Brain microvascular endothelial cell (primary cell): ENCODE data around the gene KCNIP4.

Experiments
- DNase-seq: peaks from one replicate; pipeline ENCODE4 v3.0.0-alpha.2; 2020
- H3K27ac ChIP-seq: fragments of 250-450 bp; sonication (Bioruptor Pico); 2 replicates; pipeline ENCODE4 v1.5.1; 2020; ENCODE audit warnings: mild to moderate bottlenecking, moderate library complexity
- H3K27me3 ChIP-seq: fragments of 250-450 bp; sonication (Bioruptor Pico); replicated peaks from 2 replicates; pipeline ENCODE4 v1.5.1; 2020; ENCODE audit warnings: mild to moderate bottlenecking
- H3K36me3 ChIP-seq: fragments of 250-450 bp; sonication (Bioruptor Pico); replicated peaks from 2 replicates; pipeline ENCODE4 v1.5.1; 2020; ENCODE audit warnings: mild to moderate bottlenecking
- H3K4me3 ChIP-seq: 2 replicates; pipeline ENCODE4 v1.5.1; 2011; ENCODE audit warnings: low read depth, mild to moderate bottlenecking, control low read depth, low read length, moderate library complexity
- CTCF ChIP-seq: IDR thresholded peaks from 2 replicates; pipeline ENCODE4 v1.5.1; 2011; ENCODE audit warnings: low read depth, mild to moderate bottlenecking, moderate library complexity, low read length, control low read depth, inconsistent platforms; ENCODE audit errors: missing control alignments
- in situ Hi-C: cut with HindIII; loops from 2 replicates; pipeline ENCODE4 v1.10.0; 2017; ENCODE audit warnings: low sequenced_read_pairs, low pct_ligation_motif_present

The KCNIP4 gene

DNA sequence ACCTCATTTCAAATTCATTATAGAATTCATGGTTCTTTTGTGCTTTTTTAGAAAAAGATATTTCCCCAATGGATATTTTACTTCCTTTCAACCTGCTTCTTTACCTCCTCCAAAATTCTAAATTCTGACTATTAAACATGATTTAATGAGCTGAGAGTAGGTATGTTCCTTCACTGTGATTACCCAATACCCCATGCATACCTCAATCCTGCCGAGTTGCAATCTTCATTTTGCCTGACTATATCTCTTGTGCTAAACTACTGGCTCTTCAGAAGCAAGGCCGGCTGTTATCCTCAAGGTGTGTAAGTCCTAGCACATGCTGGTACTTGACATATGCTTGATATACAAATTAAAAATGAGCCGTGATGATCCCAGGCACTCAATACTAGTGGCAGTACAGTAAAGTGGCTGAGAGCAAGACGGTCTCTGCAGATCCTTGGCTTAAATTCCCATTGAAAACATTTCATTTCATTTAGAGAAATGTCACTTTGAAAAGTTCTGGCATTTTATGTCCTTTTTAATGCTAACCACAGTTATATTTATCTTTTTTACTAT lies 320.4 kb downstream of the KCNIP4 start:
- no peaks in the 10 kb centered on the region for H3K36me3 ChIP-seq
- no peaks in the 10 kb centered on the region for H3K27me3 ChIP-seq
- in situ Hi-C loops, result no loop called here
- H3K27ac ChIP-seq, result no peak overlapping the region
- no peak for TF ChIP-seq CTCF
- H3K4me3 ChIP-seq, result no peak overlapping the region
- DNase-seq, result no peak

GRCh38 chr4:21625447-21625846 lies 323.1 kb downstream of the KCNIP4 start:
- H3K36me3 ChIP-seq, result no peaks in the 10 kb centered on the region
- H3K27ac ChIP-seq, result no peak overlapping the region
- no peak overlapping the region for H3K4me3 ChIP-seq
- TF ChIP-seq CTCF, result no peak
- H3K27me3 ChIP-seq, result no peaks in the 10 kb centered on the region
- DNase-seq, result no peak
- in situ Hi-C loops, result no loop called here

GRCh38 chr4:21605006-21605405 lies 343.6 kb downstream of the KCNIP4 start:
- H3K36me3 ChIP-seq, result no peaks in the 10 kb centered on the region
- no peak overlapping the region for H3K27ac ChIP-seq
- DNase-seq, result no peak
- H3K27me3 ChIP-seq, result no peaks in the 10 kb centered on the region
- in situ Hi-C loops, result no loop called here
- H3K4me3 ChIP-seq, result no peak overlapping the region
- no peak for TF ChIP-seq CTCF

GRCh38 chr4:21596521-21596920 lies 352.1 kb downstream of the KCNIP4 start:
- Histone ChIP-seq H3K27me3 (no peaks in the 10 kb centered on the region), H3K27ac (no peak overlapping the region), H3K4me3 (no peak overlapping the region), H3K36me3 (no peaks in the 10 kb centered on the region)
- in situ Hi-C loops, result no loop called here
- TF ChIP-seq CTCF, result no peak
- no peak for DNase-seq

DNA sequence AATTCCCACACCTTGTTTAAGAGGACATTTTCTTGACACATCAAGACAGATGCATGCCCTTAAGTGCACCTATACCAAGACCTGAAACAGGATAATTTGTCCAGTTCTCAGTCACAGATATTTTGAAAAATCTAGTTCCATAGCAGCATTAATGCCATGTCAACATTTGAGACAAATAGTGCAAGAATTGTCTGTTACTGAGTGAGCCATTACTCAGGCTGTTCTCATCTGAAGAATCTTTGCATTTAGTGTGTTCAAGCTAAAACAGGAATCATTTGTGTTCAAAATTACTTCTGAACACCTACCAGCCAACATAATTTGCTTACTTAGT lies 354.9 kb downstream of the KCNIP4 start:
- TF ChIP-seq CTCF, result no peak
- no peak overlapping the region for H3K27ac ChIP-seq
- H3K4me3 ChIP-seq, result no peak overlapping the region
- no peaks in the 10 kb centered on the region for H3K27me3 ChIP-seq
- DNase-seq, result no peak
- H3K36me3 ChIP-seq, result no peaks in the 10 kb centered on the region
- in situ Hi-C loops, result no loop called here

GRCh38 chr4:21592970-21593670 lies 355.5 kb downstream of the KCNIP4 start:
- TF ChIP-seq CTCF, result no peak
- DNase-seq, result no peak
- in situ Hi-C loops, result no loop called here

More at GRCh38 chr4:21592970-21593670, 355.5 kb downstream of the KCNIP4 start:
- H3K27me3 ChIP-seq, result no peaks in the 10 kb centered on the region
- H3K4me3 ChIP-seq, result no peak overlapping the region
- H3K27ac ChIP-seq, result no peak overlapping the region
- no peaks in the 10 kb centered on the region for H3K36me3 ChIP-seq
